Fibroblast of lung (primary cell): ENCODE measurements around the gene ACTR2. TPM values are rescaled to one million over a fixed set of nuclear protein-coding genes. Genes with fewer than 3 reads are reported as not detected.

Experiments
- DNase-seq, 2 donors: peaks; one replicate each; pipeline versions ENCODE4 v3.0.0 to v3.0.0-alpha.2; 2010; ENCODE audit warnings: low read depth in 2 of 2
- H2AFZ ChIP-seq: 2 replicates; pipeline ENCODE4 v1.5.1; 2012; ENCODE audit warnings: low read length, control low read depth, inconsistent platforms
- H3K27ac ChIP-seq: 2 replicates; pipeline ENCODE4 v1.5.1; 2011; ENCODE audit warnings: low read length, control low read depth; ENCODE audit not compliant: insufficient read depth
- H3K27me3 ChIP-seq: 2 replicates; pipeline ENCODE4 v1.5.1; 2011; ENCODE audit warnings: mild to moderate bottlenecking, low read length; ENCODE audit not compliant: control insufficient read depth, insufficient read depth
- H3K36me3 ChIP-seq: 2 replicates; pipeline ENCODE4 v1.5.1; 2011; ENCODE audit warnings: low read length; ENCODE audit not compliant: control insufficient read depth, insufficient read depth
- H3K4me1 ChIP-seq: 2 replicates; pipeline ENCODE4 v1.5.1; 2011; ENCODE audit warnings: low read length; ENCODE audit not compliant: control insufficient read depth, insufficient read depth; ENCODE audit errors: extremely low read depth
- H3K4me2 ChIP-seq: 2 replicates; pipeline ENCODE4 v1.5.1; 2011; ENCODE audit warnings: low read length, control low read depth; ENCODE audit not compliant: insufficient read depth; ENCODE audit errors: extremely low read depth
- H3K4me3 ChIP-seq, 4 experiments: fragments of 200-600 bp in 1 of 4; sonication (generic) in 1 of 4; replicated peaks in 1 of 4; 2 replicates each; pipeline ENCODE4 v1.5.1; 2011 to 2016; ENCODE audit warnings: low read length in 4 of 4, low read depth in 3 of 4, mild to moderate bottlenecking in 3 of 4, control low read depth in 2 of 4, inconsistent platforms in 1 of 4, mixed read lengths in 1 of 4; ENCODE audit not compliant: insufficient read depth in 1 of 4; ENCODE audit errors: control extremely low read depth in 1 of 4
- H3K79me2 ChIP-seq: 2 replicates; pipeline ENCODE4 v1.5.1; 2012; ENCODE audit warnings: mild to moderate bottlenecking, low read length, inconsistent platforms; ENCODE audit not compliant: control insufficient read depth, insufficient read depth
- H3K9ac ChIP-seq: 2 replicates; pipeline ENCODE4 v1.5.1; 2011; ENCODE audit warnings: mild to moderate bottlenecking, low read length, control low read depth; ENCODE audit not compliant: insufficient read depth
- H3K9me3 ChIP-seq: 2 replicates; pipeline ENCODE4 v1.5.1; 2012; ENCODE audit warnings: low read depth, low read length; ENCODE audit not compliant: control insufficient read depth, insufficient read depth
- H4K20me1 ChIP-seq: 2 replicates; pipeline ENCODE4 v1.5.1; 2011; ENCODE audit warnings: low read length; ENCODE audit not compliant: control insufficient read depth, insufficient read depth; ENCODE audit errors: extremely low read depth
- CTCF ChIP-seq, 2 donors: IDR thresholded peaks in 1 of 2; conservative IDR thresholded peaks in 1 of 2; 1 replicate in 1 of 2; 2 replicates in 1 of 2; pipeline ENCODE4 v1.5.1; 2011 to 2012; ENCODE audit warnings: low read length in 2 of 2, control low read depth in 1 of 2, inconsistent platforms in 1 of 2, low read depth in 1 of 2, mild to moderate bottlenecking in 1 of 2
- EZH2 ChIP-seq: IDR thresholded peaks from 2 replicates; pipeline ENCODE4 v1.5.1; 2012; ENCODE audit warnings: low read length, control low read depth, mild to moderate bottlenecking; ENCODE audit errors: missing control alignments
- polyA plus RNA-seq, 2 donors: library from polyadenylated mRNA; depleted of rRNA in 1 of 2; stranded (reverse) in 1 of 2; unstranded in 1 of 2; fragments of >200 nt; gene quantifications; 2 replicates each; pipeline ENCODE4 v1.2.1, GENCODE V29; 2011 to 2012; ENCODE audit warnings: missing spikeins in 1 of 2
- total RNA-seq: library from RNA; depleted of rRNA; stranded (reverse); fragments of >200 nt; gene quantifications from 2 replicates; pipeline ENCODE4 v1.2.1, GENCODE V29; 2014

The ACTR2 gene
- total and polyA plus RNA-seq, 2 donors (not counting 1 experiment from before 2014, with no cell fraction given), result 90.2 to 192 TPM

GRCh38 chr2:65319072-65319673, 91.5 kb downstream of the ACTR2 start:
- Histone ChIP-seq H2AFZ (no peak overlapping the region), H4K20me1 (no peaks in the 10 kb centered on the region), H3K79me2 (peaks cover 9% of the 10 kb centered on the region), H3K9me3 (no peaks in the 10 kb centered on the region), H3K4me1 (peaks cover 27% of the 10 kb centered on the region), H3K36me3 (peaks cover 5% of the 10 kb centered on the region), H3K4me3 (no peak overlapping the region), H3K4me2 (peak overlapping the region; percentile 85), H3K9ac (peak overlapping the region; percentile 46), H3K27me3 (no peaks in the 10 kb centered on the region), H3K27ac (peak overlapping the region; percentile 97)
- no peak for DNase-seq
- TF ChIP-seq CTCF (conservative IDR thresholded peaks at IDR 0.05 in 1 of 2, IDR thresholded peaks at IDR 0.05 in 1 of 2; ENCODE audit: low read depth in 1 of 2, low read length in 2 of 2), result no peak
- no peak for TF ChIP-seq EZH2

DNA sequence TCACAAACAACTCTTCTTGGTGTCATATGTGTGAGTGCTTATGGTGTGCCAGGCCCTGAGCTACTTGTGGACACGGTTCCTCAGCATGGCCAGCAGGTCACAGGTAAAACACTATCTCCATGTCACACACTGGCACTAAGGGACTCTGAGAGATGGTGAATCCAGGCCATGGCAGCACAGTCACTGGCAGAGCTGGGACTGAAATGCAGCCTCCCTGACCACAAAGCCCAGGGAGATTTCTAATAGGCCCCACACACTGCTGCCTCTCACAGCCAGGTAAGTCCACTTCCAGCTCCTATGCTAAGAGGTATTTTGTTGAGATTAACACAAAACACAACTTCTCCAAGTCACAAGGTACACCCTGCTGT, 92.0 kb downstream of the ACTR2 start:
- Histone ChIP-seq H4K20me1 (no peaks in the 10 kb centered on the region), H3K27ac (peak overlapping the region; percentile 97), H3K27me3 (no peaks in the 10 kb centered on the region), H3K4me2 (peak overlapping the region; percentile 85), H3K9me3 (no peaks in the 10 kb centered on the region), H2AFZ (no peak overlapping the region), H3K4me1 (peaks cover 27% of the 10 kb centered on the region), H3K36me3 (peaks cover 5% of the 10 kb centered on the region), H3K79me2 (peaks cover 9% of the 10 kb centered on the region), H3K9ac (peak overlapping the region; percentile 46), H3K4me3 (no peak overlapping the region)
- DNase-seq, result no peak
- no peak for TF ChIP-seq CTCF (conservative IDR thresholded peaks at IDR 0.05 in 1 of 2, IDR thresholded peaks at IDR 0.05 in 1 of 2; ENCODE audit: low read depth in 1 of 2, low read length in 2 of 2)
- no peak for TF ChIP-seq EZH2

DNA sequence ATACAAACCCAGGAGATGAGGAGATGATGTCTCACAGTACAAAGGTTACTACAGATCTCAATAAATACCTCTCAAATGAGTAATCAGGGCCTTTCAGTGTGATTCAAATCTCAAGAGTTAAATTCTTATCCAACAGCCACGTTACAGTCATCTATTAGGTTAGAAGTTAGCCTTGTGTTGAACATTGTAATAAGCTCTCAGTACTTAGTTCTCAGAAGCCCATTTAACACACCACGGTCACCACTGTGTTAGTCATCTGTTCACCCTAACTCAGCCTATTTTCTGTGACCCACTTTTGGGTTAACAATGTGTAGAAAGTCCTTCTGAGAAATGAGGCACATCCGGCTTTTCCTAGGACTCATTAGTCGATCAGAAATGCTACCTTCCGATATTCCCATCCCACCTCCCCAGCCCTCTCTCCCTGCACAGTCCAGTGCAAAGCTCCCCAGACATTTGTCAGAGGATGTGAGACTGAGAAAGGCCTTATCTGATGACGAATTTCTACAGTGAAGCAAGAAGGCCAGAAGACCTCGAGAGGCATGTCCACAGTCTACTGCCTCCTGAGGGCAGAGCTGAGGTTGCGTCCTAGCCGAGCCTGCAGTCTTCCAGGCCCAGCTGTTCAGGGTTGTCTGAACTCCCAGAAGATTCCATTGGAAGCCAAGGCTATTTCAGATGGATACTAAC, 92.6 kb downstream of the ACTR2 start:
- H3K36me3 ChIP-seq, result peaks cover 5% of the 10 kb centered on the region
- peak overlapping the region; percentile 48 for H3K9ac ChIP-seq

More for the DNA sequence above, 92.6 kb downstream of the ACTR2 start:
- no peaks in the 10 kb centered on the region for H3K27me3 ChIP-seq
- TF ChIP-seq CTCF (conservative IDR thresholded peaks at IDR 0.05 in 1 of 2, IDR thresholded peaks at IDR 0.05 in 1 of 2; ENCODE audit: low read depth in 1 of 2, low read length in 2 of 2) (peak; percentile 55 to 69), EZH2 (no peak)
- H3K4me3 ChIP-seq, result peak overlapping the region in 1 of 4 experiments; percentile 14
- no peaks in the 10 kb centered on the region for H3K9me3 ChIP-seq
- no peaks in the 10 kb centered on the region for H4K20me1 ChIP-seq
- H3K27ac ChIP-seq, result peak overlapping the region; percentile 97
- peak; percentile 88 to 98 for DNase-seq
- H2AFZ ChIP-seq, result no peak overlapping the region
- peaks cover 9% of the 10 kb centered on the region for H3K79me2 ChIP-seq
- H3K4me2 ChIP-seq, result peak overlapping the region; percentile 85
- peaks cover 27% of the 10 kb centered on the region for H3K4me1 ChIP-seq

Other genes starting within 250 kb of the ACTR2 start
- gene SLC1A4, start 238.4 kb upstream of the ACTR2 start, total RNA-seq, result 13.1 and 20.8 TPM in 2 replicates
- gene SLC1A4, start 238.4 kb upstream of the ACTR2 start, polyA plus RNA-seq, result 4.9 and 6.0 TPM in 2 replicates
- 10.5 and 12.7 TPM in 2 replicates for gene CEP68, start 171.4 kb upstream of the ACTR2 start, total RNA-seq
- 5.2 and 8.5 TPM in 2 replicates for gene CEP68, start 171.4 kb upstream of the ACTR2 start, polyA plus RNA-seq
- gene RAB1A, start 97.7 kb upstream of the ACTR2 start, total RNA-seq, result 63.4 and 89.8 TPM in 2 replicates
- 206 and 289 TPM in 2 replicates for gene RAB1A, start 97.7 kb upstream of the ACTR2 start, polyA plus RNA-seq
- gene SPRED2, start 204.8 kb downstream of the ACTR2 start, total RNA-seq, result 6.7 and 9.4 TPM in 2 replicates
- 26.1 and 33.5 TPM in 2 replicates for gene SPRED2, start 204.8 kb downstream of the ACTR2 start, polyA plus RNA-seq